ENCODE results near the gene MBNL2.

Gene MBNL2

GRCh38 chr13:97390941-97391600 lies 168.9 kb downstream of the MBNL2 start:
- DNase-seq = no peak

- DNase-seq = no peak
These were observed 169.9 kb downstream of the MBNL2 start for GRCh38 chr13:97392020-97392419.

GRCh38 chr13:97394542-97394941 lies 172.4 kb downstream of the MBNL2 start:
- no peak for DNase-seq

- no peak for DNase-seq
These were observed 173.5 kb downstream of the MBNL2 start for GRCh38 chr13:97395447-97396136.

- no peak for DNase-seq
These were observed 175.1 kb downstream of the MBNL2 start for GRCh38 chr13:97397267-97397666.

GRCh38 chr13:97401421-97401820 lies 179.3 kb downstream of the MBNL2 start:
- no peak for DNase-seq

GRCh38 chr13:97403893-97404750 lies 182.0 kb downstream of the MBNL2 start:
- DNase-seq = no peak

- no peak for DNase-seq
These were observed 185.4 kb downstream of the MBNL2 start for GRCh38 chr13:97407540-97407939.

GRCh38 chr13:97408938-97409337 lies 186.8 kb downstream of the MBNL2 start:
- no peak for DNase-seq

GRCh38 chr13:97411984-97412383 lies 189.9 kb downstream of the MBNL2 start:
- no peak for DNase-seq

GRCh38 chr13:97413694-97414093 lies 191.6 kb downstream of the MBNL2 start:
- DNase-seq = no peak

- no peak for DNase-seq
These were observed 192.3 kb downstream of the MBNL2 start for GRCh38 chr13:97414392-97414791.

- DNase-seq = no peak
These were observed 195.6 kb downstream of the MBNL2 start for GRCh38 chr13:97417698-97418097.

- no peak for DNase-seq
These were observed 200.3 kb downstream of the MBNL2 start for GRCh38 chr13:97422118-97423054.

GRCh38 chr13:97423300-97424045 lies 201.3 kb downstream of the MBNL2 start:
- no peak for DNase-seq

GRCh38 chr13:97425590-97425989 lies 203.5 kb downstream of the MBNL2 start:
- DNase-seq = no peak

- DNase-seq = no peak
These were observed 204.6 kb downstream of the MBNL2 start for GRCh38 chr13:97426695-97427094.

- no peak for DNase-seq
These were observed 207.5 kb downstream of the MBNL2 start for GRCh38 chr13:97429681-97430081.

- DNase-seq = no peak
These were observed 208.2 kb downstream of the MBNL2 start for GRCh38 chr13:97430296-97430695.

GRCh38 chr13:97431171-97431764 lies 209.1 kb downstream of the MBNL2 start:
- DNase-seq = no peak

GRCh38 chr13:97432232-97432916 lies 210.2 kb downstream of the MBNL2 start:
- peak; percentile 1 for DNase-seq

Data from CD4-positive, alpha-beta T cell treated with Interleukin-21 for 1 hour (primary cell).